Activated T-cell treated with anti-CD3 and anti-CD28 coated beads for 1 hour (primary cell): Measurements from ENCODE around the gene GOPC.

Experiments used
- DNase-seq: peaks from one replicate; pipeline ENCODE4 v3.0.0-alpha.2; 2020; ENCODE audit warnings: low read depth

GOPC gene

GRCh38 chr6:117514655-117515054, 87.7 kb downstream of the GOPC start:
- DNase-seq: no peak

DNA sequence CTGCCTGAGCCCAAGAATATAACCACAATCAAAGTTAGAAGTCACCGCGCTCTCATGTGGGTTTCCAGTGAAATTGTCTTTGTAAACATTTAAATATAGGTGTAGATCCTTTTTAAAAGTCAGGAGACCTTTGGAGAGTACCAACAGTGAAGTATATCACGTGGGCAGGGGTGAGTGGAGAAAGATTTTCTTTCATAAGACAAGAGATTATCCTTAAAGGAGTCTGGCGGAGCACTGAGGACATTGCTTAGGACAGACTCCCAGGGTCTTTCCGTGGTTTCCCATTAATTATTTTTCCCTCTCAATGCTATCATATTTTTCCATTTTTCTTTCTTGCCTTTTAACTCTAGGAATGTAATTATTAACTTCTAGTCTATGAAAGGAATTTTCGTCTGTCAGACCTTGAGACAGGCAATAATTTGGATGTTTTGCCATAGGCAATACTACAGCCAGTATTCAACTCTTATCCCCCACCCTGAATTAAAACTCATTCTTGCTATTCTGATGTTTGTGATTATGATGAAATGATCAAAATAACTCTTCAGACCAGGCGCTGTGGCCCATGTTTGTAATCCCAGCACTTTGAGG, 88.4 kb downstream of the GOPC start:
- DNase-seq: no peak

- DNase-seq: no peak
Measured at GRCh38 chr6:117512987-117513573, 89.2 kb downstream of the GOPC start.

DNA sequence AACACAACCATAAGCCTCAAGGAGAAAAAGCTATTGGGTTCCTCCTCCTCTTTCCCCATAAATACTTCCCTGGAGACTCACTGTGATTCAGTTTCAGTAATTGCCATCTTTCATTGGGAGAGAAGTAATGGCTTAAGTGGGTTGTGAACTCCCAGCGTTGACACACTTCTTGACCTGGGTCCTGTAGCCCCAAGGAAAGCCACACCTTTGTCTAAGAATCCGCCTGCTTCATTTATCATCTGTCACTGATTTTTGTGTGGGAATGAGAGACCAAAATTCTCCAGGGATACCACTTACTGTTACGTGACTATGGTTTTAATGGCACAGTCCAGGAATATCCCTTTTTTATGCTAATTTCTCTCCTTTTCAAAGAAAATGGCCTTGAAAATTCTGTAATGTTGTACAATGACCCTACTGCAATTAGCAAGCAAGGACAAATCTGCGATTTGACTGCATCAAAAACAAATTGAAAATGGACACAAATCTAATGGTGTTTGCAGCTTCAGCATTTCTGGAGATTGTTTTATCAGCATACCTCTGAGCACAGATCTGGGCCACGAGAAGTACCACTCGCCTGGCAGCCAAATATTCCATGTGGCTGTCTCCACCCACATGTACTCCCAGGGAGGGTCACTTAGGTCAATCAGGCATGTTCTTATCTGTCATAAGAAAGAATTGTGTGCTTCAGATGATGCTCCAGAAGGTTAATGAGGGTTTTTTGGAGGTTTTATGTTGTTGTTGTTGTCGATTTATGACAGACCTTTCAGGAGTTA, 90.1 kb downstream of the GOPC start:
- DNase-seq: no peak
